GM12873 (cell line): ENCODE data around the gene UBA3.

Experiments
- TF ChIP-seq, protein P1 (sequence below): IDR thresholded peaks from 2 replicates; pipeline ENCODE4 v1.5.1; 2012; ENCODE audit warnings: low read depth, mild to moderate bottlenecking, moderate library complexity, low read length, control low read depth; ENCODE audit not compliant: insufficient read depth; ENCODE audit errors: missing control alignments

UBA3 gene

DNA sequence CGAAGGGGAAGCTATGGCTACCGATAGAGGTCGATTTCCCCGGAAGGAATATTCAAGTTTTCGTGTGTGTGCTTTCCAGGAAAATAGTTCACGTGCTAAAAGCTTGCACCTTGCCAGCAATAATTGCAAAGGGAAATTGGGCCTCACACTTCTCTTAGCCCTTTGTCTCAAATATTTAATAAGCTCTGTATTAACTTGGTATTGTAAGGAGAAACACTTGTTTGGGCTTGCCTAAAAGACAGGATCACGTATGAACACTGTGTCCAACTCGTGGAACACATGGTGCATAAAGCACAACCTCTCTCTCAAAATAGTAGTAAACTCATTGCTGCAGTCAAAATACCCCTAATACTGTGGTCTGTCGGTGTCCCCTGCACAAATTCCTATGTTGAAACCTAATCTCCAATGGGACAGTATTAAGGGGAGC is 27.7 kb downstream of the UBA3 start:
- TF ChIP-seq, protein P1, sequence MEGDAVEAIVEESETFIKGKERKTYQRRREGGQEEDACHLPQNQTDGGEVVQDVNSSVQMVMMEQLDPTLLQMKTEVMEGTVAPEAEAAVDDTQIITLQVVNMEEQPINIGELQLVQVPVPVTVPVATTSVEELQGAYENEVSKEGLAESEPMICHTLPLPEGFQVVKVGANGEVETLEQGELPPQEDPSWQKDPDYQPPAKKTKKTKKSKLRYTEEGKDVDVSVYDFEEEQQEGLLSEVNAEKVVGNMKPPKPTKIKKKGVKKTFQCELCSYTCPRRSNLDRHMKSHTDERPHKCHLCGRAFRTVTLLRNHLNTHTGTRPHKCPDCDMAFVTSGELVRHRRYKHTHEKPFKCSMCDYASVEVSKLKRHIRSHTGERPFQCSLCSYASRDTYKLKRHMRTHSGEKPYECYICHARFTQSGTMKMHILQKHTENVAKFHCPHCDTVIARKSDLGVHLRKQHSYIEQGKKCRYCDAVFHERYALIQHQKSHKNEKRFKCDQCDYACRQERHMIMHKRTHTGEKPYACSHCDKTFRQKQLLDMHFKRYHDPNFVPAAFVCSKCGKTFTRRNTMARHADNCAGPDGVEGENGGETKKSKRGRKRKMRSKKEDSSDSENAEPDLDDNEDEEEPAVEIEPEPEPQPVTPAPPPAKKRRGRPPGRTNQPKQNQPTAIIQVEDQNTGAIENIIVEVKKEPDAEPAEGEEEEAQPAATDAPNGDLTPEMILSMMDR, result no peak

DNA sequence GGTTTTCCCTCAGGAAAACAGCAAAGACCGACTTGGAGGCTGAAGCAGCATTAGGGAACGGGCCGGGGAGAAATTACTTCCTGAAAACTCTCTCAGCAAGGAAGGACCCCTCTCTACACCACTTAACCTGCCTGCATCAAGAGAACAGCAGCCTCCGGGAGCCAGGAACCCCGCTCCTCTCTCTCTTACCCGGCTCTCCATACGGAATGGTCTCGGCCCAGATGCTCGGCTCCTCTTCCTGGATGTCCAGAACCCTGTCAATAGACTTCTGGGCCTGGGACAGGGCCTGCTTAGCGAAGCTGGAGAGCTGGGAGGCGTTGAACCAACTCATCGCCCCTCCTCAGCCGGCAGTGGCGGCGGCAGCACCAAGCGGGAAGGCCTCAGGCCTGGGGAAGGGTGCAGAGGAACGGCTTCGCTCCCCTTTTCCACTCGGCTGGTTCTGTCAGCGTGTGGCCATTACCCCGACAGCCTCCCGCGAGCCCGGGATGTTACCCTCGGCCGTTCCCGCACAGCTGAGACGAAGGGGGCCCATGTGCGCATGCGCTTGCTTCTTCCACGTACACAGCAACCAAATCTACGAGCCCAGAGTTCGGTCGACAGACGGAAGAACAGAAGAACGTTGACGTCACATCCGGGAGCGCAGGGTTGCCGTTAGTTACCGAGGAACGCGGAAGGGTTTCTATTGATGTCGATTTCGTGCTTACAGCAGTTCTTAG is 28.3 kb downstream of the UBA3 start, which contains the start of gene TMF1:
TMF1 (minus strand) TSS at position 578 of the 716 bp plus-strand sequence; CDS start at position 331, 247 bp downstream.
- TF ChIP-seq, protein P1, result no peak

DNA sequence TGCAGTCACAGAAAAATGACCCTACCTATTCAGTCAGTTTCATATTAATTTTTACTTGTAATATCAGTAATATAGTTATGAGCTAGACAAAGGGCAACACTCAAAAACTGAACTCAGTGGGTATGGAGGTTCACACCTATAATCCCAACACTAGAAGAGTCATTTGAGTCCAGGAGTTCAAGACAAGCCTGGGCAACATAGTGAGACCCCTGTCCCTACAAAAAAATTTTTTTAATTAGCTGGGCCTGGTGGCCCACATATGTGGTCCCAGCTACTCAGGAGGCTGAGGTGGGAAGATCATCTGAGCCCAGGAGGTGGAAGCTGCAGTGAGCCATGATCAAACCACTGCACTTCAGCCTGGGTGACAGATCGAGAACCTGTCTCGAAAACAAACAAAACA is 31.2 kb downstream of the UBA3 start:
- TF ChIP-seq, protein P1, result no peak

DNA sequence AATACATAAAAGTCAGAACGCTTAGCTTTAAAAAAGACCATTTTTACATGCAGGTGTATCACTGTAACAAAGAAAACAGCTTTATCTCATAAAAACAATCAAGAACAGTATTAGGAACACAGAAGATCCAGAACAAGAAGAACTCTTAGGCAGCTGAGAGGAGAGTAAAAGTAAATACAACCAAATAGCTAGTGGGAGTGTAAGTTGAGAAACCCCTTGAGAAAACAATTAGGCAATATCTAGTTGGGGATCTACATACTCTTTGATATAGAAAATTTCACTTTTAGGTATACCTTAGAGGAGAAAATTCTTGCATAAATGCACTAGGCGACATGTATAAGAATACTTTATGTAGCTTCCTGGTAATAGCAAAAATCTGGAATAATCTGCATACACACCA is 35.6 kb downstream of the UBA3 start:
- TF ChIP-seq, protein P1, result no peak

DNA sequence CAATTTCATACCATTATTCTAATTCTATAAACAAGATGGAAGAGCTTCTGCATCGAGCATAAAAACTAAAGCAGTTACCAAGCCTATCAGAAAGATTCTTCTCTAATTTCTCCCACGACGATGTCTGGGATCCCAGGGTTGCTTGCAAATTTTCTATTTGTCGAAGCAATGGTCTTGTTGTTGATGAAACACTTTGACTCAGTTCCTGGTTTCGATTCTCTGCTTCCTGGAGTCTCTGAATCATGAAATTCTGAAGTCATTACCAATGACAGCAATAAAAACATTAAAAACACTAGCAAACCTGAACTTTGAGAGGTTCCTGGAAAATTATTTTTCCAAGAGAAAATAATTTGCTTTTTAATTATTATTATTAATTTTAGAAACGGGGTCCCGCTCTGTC is 46.7 kb downstream of the UBA3 start:
- TF ChIP-seq, protein P1, result no peak

DNA sequence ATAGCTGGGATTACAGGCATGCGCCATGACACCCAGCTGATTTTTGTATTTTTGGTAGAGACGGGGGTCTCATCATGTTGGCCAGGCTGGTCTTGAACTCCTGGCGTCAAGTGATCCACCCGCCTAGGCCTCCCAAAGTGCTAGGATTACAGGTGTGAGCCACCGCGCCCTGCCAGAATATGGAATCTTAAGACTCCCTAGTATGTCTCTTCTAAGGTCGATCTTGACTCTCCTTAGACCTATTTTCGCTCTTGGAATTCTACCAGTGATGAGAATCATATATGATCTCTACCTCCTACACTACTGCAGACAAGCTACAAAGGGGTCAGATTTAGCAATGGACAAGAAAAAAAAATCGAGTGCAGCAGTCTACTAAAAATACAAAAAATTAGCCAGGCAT is 47.4 kb downstream of the UBA3 start:
- TF ChIP-seq, protein P1, result no peak

DNA sequence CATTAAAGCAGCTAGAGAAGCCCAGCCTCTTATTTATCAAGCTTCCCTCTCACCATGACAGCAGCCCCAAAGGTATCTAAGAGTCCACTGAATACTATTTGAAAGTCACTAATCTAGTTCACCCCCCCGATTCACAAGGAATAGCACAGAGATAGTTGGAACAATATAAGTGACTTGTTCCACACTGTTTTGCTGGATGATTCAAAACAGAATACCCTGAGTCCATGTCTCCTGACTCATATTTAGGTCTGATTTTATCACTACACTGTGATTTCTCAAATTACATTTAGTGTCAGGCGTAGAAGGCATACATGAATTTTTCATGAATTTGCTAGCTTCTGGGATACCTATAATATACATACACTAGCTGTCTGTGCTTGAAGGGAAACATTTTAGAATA is 48.0 kb downstream of the UBA3 start:
- TF ChIP-seq, protein P1, result no peak
